Inflammatory macrophage treated with lipopolysaccharide for 1 hour (primary cell): ENCODE measurements around the gene TFAP2B.

Source experiments
- DNase-seq, 2 donors: peaks; one replicate each; pipeline ENCODE4 v3.0.0-alpha.2; 2020 to 2022

TFAP2B gene

DNA sequence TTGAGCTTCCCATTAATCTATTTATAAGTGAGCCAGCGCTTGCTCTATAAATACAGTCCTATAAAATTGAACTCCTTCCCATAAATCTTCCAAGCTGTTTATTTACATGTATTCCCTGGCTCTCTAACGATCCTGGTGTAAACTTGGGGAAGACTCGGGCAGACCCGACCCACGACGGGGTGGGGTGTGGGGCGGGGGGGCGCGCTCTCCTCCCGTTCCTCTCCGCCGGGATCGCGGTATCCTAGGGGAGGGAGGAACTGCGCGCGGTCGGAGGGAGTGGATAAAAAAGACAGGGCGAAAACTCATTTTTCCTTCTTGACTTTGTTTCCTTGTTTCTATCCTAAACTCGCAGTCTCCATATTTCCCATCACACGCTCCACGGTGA, 31.1 kb downstream of the TFAP2B start:
- DNase-seq: no peak

GRCh38 chr6:50850223-50851048, 31.8 kb downstream of the TFAP2B start:
- DNase-seq: no peak

DNA sequence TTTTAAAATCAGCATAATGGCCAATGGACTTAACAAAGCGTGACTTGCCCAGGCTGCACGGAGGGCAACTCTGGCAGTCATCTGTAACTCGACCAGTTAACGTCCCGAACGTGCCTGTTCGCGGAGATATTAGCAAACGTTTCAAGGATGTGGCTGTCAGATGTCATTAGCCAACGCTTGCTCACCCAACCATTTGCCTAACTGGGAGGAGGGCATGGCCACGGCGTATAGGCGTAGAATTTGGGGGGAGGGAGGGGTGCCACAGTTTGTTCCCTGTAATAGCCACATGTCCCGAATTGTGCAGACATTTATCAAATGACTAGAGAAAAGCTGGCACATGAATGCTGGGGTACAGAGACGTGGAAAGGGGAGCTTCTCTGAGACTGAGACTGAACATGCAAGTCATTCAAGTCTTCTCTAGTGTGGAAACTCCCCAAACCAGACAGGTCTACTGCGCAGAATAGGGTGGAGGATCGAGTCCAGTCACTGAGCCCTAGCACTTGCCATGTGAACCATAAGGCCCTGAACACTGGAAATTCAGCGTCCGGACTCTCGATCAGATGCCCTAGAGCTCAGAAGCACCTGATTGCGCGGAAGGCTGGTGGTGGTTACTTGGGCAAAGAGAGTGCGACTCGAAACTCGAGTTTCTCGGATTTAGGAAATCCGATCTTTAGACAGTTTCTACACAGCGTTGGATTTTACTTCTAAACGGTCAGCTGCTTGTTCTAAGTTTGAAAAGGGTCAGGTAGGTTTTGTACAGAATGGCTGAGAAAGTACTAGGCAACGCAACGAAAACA, 32.6 kb downstream of the TFAP2B start:
- DNase-seq: no peak

DNA sequence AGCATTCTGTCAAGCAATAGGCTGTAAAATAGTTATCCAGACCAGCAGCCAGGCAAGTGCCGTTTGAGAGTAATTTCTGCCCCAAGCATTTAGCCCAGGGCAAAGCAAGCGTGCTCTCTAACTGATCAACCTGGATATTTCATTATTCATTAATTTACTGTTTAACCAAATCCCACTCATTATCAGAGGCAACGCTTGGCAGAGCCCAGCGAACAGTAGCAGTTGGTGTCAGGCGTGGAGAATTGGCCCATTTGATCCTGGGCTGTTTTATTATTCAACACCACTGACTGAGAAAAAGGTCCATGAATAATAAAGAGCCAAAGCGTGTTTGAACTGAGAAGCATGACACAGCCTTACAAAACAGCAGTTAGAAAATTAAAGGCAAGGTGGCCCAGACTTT, 35.3 kb downstream of the TFAP2B start:
- no peak for DNase-seq

DNA sequence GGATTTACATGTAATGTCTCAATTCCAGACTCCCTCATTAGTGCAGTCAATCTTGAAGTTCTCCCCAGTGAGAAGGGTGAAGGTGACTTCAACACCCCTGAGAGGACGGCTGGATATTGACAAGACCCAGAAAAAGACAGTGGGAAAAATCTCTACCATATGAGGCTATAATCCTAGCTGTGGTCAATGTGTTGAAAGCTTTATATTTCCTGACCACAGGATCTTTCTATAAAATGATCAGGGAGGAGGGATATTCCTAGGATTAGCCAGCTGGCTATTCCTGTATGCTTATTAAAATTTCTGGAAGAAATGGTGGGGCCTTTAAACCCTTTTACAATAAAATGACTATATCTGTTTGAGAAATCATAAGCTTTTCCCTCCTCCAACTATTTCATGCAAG, 43.0 kb downstream of the TFAP2B start:
- no peak for DNase-seq

- no peak for DNase-seq
These were observed 43.5 kb downstream of the TFAP2B start for GRCh38 chr6:50862176-50862575.

DNA sequence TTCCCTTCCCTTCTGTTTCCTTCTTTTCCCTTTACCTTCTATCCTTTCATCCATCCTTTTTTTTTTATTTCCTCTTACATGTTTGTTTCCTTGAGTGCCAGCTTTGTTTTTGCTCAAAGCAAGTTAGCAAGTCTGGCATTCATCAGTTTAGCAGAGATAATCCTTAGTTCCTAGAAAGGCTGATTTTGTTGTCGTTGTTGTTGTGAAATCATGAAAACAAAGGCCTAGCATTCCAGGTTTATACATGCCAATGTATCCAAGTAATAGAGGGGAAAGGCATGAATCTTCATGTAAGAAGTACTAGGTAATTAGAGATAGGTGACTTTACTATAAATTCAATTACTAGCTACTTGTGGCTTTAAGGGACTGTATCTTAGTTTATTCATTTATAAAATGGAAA, 45.9 kb downstream of the TFAP2B start:
- no peak for DNase-seq

GRCh38 chr6:50868466-50868865, 49.8 kb downstream of the TFAP2B start:
- DNase-seq: no peak

DNA sequence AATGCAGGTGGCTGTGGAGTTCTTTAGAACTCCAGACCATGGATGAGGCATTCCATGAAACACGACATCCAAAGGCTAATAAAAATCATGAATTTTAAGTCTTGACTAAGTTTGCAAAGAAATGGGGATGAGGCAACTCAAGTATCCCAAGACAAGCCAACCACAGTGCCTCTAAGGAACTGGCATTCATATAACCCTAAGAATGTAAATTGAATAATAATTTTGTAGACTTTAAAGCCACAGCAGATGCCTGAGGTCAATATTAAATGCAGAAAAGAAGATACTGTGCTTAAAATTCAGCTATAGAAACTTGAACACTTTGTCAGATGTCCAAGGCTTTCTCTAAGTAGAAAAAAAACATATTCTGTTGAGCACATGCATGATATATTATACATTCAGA, 54.5 kb downstream of the TFAP2B start:
- DNase-seq: no peak

GRCh38 chr6:50884364-50884763, 65.7 kb downstream of the TFAP2B start:
- no peak for DNase-seq

DNA sequence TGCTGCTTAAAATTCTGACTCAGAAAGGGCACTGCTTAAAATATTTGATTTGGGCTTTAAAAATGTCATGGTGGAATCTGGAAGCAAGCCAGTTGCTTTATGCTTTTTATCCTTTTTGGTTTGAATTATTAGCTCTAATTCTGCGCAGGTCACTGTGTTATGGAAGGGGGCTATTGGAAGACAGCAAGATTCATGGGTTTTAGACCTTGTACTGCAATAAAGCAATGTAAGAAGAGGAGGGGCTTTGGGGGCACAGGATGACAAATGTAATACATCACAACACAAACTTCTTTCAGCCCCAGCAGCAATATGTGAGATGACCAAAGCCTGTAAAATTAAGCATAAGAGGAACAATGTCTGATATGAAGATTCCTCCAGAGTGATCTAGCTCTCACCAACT, 68.4 kb downstream of the TFAP2B start:
- DNase-seq: no peak

DNA sequence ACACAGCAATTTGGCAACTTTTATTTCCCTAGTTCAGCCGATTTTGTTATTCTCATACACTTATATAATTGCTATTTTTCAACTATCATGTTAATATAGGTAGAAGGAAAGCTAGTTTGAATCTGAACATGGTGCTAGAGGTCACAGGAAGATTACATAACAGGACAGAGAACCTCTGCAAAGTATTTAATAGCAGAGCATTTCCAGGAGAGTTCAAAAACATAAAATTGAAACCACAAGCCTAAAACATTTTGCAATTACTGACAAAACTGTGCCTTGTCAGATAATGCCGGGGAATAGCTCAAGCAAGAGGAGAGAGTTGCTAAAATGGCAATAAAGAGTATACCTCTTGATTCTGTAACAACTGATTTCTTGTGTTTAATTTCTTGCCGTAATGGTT, 70.8 kb downstream of the TFAP2B start:
- DNase-seq: no peak

DNA sequence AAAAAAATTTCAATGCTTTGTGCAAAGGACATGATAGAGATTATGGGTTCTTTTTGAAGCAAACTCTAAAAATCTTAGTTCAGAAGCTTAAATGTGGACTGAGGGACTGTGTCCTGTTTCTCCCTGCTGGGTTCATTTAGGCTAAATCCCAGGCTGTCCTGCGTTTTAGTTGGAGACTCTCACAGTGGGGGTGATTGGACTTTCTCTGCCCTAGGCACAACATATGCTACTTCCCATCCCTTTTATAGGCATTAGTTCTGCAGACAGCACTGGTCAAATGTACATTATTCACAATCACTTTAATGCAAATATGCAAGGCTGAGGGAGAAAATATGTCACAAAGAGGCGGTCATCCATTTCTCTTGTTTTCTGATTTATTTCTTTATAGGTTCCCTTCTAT, 71.3 kb downstream of the TFAP2B start:
- DNase-seq: no peak

DNA sequence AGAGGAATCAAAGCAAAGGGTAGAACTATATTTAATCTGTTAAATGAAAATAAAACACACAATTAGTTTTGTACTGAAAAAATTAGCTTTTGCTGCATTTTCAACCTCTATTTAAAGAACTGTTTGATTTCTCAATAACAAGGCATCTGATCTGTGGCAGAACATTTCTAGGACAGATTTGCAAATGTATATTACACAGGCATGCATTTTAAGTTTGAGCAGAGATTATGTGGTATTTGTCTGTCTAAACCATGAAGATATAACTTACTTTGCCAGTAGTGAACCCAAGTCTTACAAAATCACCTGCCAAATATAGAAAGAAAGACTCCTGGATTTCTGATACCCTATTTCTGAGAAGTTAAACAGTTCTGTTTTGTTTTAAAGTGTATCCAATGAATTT, 71.9 kb downstream of the TFAP2B start:
- no peak for DNase-seq

GRCh38 chr6:50891290-50891689, 72.6 kb downstream of the TFAP2B start:
- DNase-seq: no peak
